Erythroblast (primary cell): ENCODE measurements around the gene CDKAL1.

Source experiments
- GATA1 ChIP-seq: IDR thresholded peaks from 2 replicates; pipeline ENCODE4 v1.6.1; 2011; ENCODE audit warnings: low read depth, mild to moderate bottlenecking, control low read depth, low read length, moderate library complexity
- POLR2A ChIP-seq: IDR thresholded peaks from 2 replicates; pipeline ENCODE4 v1.6.1; 2011; ENCODE audit warnings: mild to moderate bottlenecking, low read length

DNA sequence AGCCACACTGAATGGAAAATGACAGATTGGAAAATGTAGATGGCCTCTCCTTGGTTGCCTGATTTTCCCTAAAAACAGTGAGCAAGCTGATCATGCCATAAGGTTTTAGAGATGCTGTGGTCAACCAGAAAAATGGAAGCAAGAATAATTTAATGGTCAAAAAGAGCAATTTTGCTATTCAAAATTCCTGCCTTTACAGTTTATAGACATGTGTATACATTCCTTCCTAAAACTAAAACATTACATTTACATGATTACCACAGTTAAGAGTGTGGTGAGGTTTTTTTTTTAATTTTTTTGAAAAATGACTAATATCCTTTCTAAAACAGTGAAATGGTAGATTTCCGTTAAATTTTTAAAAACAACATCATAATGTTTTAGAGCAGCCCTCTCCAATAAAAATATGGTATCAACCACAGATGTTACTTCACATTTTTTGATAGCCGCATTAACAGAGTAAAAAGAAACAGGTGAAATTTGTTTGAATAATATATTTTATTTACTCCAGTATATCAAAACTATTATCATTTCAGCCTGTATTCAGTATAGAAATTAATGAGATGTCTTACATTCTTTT lies 652.3 kb downstream of the CDKAL1 start:
- TF ChIP-seq POLR2A (no peak), GATA1 (no peak)
